H4 (cell line): ENCODE results near the gene INTS1. TPM values are rescaled to one million over a fixed set of nuclear protein-coding genes. Genes with fewer than 3 reads are reported as not detected.

Experiments used
- DNase-seq: peaks from one replicate; pipeline ENCODE4 v3.0.0-alpha.2; 2015; ENCODE audit warnings: low spot score
- total RNA-seq: library from RNA; depleted of rRNA; stranded (reverse); fragments of >200 nt; shearing (Covaris generic); gene quantifications from 2 replicates; pipeline ENCODE4 v1.2.3, GENCODE V29; 2014

Gene INTS1
- total RNA-seq, 1 experiment from 2014 or later, result 32.7 TPM

DNA sequence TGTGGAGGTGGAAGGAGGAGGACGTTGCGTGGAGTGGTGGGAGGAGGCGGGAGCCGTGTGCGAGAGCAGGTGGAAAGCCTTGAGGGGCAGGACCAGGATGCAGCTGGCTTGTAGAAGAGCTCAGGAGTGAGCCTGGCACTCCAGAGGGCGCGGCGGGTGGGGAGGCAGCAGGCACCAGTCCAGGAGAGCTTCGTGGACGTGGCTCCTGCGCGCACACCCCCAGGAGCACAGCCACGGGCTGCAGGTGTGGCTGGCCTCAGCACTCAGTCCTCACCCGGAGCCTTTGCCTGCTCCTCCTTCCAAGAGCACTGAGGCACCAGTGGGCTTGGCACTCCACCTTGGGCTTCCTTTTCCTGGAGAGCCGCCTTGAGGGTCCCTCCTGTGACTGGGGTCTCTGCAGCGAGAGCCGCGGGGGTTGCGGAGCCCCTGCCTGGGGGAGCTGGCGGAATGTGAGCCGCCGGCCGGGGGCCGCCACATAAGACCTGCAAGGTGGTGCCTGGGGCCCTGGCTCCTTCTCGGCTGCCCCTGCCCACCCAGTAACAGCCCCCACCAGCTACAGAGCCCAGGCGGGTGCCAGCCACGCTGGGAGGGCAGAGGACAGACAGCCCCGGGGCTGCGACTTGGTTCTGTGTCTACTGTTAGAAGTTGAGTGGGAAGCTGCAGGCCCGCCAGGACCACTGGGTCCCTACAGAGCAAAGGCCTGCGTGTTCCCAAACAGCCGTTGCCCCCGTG lies 37.4 kb upstream of the INTS1 start:
- no peak for DNase-seq

DNA sequence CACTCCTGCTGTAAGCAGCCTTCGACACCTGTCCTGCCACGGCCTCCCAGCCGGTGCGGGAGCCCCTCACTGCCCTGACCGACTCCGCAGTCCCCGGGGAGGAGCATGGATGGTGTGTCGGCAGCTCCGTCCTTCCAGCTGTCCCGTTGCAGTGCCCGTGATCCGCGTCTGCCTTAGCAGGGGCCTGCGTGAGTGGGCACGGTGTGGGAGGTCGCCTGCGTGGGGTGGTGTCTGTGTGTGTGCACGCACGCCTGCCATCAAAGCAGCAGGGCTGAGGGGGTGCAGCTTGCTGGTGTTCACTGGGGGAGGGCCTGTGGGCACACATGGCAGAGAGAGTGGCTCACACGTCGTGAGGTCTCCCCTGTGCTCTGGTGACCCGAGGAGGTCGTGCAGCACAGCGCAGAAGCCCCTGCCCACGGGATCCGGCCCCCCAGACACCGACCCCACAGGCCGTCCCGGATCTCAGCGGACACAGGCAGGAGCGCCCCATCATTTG lies 36.6 kb upstream of the INTS1 start:
- no peak for DNase-seq

DNA sequence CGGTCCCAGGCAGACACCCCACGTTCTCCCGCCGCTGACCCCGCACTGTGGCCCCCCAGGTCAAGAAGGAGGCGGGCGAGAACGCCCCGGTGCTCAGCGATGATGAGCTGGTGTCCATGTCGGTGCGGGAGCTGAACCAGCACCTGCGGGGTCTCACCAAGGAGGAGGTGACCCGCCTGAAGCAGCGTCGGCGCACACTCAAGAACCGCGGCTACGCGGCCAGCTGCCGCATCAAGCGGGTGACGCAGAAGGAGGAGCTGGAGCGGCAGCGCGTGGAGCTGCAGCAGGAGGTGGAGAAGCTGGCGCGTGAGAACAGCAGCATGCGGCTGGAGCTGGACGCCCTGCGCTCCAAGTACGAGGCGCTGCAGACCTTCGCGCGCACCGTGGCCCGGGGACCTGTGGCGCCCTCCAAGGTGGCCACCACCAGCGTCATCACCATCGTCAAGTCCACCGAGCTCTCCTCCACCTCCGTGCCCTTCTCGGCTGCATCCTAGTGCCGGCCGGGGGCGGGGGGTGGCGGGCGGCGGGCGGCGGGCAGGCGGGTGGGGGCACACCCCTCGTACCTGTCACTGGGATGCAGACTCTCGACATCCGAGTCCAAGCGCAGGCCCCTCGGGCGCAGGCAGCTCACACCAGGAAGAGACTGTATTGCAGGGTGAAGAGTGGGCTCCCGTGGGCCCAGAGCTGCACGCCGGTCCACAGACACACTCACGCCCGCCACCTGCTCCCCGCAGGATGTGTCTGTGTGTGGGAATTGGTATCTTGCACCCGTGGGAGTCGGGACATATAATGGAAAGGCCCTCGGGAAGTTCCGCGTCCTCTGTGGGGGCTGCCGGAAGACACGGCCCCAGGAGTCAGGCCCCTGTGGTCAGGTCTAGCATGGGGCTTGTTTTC lies 35.9 kb upstream of the INTS1 start:
- no peak for DNase-seq

DNA sequence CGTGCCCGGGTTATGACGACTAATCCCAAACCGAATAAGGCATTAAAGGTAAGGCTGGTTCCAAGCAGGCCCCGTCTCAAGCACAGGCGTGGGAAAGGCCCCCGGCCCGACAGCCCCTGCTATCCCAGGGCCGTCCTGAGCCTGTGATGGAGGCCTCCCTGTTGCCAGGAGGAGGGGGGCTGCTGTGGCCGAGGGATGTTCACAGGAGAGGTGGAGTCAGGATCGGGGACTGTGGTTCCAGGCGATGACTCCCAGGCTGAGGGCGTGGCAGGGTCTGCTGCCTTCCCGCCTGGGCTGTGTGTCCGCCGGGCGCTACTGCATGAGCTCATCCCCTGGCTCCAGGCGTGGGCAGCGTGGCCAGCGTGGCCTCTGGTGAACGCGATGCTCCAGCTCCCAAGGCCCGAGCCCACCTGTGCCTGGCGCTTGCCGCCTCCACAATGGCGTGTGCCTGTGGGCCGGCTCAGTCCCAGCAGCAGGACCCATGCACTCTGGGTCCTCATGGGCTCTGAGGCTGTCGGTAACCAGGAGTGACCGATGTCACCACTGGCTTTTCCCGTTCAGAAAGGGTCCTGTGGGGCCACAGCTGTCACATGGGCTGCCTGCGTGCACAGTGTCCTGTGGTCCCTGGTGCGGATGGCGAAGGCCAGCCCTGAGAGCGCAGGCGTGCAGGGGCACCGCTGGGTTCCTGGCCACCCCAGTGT lies 35.1 kb upstream of the INTS1 start:
- DNase-seq, result no peak

DNA sequence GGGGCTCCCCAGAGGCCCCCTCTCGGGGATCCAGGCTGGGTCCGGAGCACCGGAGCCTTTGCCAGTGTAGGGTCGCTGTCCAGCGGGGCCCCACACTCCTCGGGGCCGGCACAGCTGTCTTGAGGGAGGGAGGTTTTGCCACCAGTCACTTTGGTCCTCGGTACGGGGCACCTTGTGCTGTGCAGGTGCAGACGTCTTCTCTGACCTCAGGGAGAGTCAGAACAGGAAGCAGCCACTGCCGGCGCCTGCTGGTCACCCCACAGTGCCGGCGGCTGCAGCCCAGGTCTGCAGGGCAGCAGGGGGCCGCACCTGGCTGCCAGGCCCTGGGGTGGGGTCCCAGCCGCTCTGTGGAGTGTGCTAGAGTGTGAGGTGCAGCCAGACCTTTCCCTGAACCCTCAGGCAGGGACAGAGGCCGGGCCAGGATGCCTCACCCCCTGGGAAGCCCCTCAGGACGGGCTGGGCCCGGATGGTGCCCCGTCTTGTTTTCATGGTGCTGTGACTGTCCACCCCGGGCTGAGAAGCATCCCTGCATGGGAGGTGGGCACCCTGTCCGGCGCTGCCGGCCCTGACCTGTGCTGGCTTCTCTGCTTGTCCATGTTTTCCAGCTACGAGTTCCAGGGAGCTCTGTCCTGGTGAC lies 34.5 kb upstream of the INTS1 start:
- DNase-seq, result no peak

DNA sequence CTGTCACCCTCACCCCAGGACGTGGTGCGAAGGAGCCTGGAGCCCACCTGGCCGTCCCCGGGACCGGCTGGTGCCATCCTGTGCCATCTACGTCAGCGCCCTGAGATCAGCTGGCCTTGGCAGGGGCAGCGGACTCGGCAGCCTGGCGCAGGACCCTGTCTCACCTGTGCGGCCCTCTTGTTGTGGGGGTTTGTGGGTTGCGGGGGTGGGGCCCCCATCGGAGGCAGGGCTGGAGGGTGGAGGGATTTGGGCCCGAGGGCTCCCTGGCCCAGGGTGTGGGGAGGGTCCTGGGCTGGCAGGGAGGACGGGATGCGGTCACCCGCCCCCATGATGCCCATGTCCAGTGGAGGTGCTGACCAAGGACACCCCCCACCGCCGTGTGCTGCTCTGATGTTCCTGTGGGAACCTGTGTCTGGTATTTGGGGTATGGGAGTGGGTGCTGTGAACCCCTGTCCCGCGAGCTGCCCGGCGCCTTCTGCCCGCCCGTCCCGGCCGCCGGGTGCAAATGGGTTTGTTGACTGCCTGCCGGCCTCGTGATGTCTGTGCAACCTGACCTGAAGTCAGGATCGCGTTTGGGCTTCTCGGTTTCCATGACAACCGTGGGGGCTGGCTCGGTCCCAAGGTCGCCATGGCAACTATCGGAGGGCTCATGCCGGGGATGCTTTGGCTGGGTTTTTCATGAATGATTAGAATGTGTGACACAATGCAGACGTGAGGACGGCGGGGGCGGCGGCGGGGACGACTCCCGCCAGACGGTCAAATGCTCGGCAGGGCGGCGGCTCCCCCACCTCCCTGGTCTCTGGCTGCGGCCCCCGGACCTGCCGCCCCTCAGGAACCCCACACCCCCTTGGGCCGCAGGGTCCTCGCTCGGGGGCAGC lies 33.6 kb upstream of the INTS1 start:
- DNase-seq, result peak; percentile 99

DNA sequence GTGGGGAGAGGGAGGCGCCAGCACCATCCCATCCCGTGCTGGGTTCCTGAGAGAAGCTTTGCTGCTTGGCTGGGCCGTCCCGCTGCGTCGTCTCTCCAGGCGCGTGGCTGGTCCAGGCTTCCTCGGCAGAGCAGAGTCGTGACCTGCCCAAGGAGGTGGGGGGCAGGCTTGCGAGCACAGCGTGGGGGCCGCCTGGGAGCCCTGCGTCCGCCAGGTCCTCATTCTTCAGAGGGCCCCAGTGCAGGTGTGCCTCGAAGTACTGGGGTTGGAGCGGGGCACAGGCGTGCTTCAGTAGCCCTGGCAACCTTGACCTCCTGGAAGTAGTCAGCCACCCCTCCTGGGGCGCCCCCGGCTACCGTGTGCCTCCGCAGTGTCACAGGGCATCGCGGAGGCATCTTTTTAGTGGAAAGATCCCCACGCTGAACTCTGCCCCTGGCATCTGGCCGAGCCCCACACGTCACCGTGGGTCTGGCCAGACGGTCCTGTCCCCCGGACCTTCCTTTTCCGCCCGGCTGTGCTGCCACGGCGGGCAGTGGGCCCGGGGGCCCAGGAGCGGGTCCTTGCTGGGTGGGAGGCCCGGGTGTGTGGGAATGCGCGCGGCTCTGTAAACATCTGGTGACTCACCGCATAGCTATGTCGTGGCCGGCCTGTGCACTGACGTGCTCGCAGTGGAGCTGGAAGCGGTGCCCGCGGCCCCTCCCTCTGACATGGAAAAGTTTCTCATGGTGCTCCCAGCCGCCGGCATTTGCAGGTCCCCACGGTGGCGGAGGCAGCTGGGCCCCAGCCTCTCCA lies 32.8 kb upstream of the INTS1 start:
- DNase-seq, result peak; percentile 100

DNA sequence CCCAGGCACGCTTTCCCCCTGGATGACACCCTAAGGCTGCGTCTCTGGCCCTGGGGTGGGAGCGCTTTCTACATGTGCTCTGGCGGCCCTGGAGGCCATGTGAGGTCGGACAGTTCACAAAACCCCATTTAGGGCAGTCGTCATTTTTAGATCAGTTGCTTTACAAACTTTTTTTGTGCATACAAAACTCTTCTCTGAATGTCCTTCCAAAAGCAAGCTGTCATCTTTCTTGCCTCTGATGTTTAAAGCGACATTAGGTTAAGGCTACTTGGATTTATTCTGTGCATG lies 32.2 kb upstream of the INTS1 start:
- no peak for DNase-seq

DNA sequence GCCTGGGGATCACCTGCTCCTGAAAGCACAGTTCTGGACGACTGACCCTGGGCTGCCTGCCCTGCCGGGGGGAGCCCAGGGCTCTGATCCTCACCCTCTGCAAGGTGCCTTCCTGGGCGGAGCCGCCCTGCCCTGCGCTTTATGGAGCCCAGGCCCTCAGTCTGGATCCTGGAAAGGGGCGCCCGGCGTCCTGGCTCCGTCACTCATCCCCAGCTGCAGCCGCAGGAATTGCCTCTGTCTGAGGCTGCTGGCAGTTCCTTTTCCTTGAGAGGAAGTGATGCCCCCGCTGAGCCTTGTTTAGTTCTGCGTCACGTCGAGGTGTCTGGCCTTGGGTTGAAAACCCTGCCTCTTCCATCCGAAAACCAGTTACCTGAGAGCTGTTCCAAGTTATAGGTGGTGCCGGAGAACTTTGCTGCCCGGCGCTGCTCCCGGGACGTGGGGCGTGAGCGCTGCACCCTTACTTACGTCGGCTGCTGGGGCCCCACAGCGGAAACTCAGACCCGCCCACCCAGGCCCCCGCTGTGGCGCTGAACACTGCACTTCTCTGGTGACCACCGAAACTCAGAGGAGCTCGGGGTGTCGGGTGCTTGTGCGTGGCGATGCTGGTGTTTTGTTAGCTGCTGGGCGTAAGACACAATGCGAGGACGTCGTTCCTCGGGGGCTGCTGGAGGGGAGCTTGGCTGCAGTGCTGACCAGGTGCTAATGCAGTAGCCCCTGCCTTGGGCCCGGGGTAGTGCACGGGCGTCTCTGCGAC lies 31.7 kb upstream of the INTS1 start:
- DNase-seq, result no peak

DNA sequence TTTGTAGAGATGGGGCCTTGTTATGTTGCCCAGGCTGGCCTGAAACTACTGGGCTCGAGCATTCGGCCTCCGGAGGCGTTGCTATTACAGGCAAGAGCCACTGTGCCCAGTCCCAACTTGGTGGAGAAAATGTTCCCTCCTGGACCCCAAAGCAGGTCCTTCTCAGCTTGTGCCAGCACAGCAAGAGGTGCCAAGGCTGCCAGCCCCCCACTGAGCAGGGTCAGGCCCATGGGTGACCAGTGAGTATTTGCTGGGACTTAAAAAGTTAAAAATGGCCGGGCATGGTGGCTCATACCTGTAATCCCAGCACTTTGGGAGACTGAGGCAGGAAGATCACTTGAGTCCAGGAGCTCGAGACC lies 30.9 kb upstream of the INTS1 start:
- DNase-seq, result no peak

DNA sequence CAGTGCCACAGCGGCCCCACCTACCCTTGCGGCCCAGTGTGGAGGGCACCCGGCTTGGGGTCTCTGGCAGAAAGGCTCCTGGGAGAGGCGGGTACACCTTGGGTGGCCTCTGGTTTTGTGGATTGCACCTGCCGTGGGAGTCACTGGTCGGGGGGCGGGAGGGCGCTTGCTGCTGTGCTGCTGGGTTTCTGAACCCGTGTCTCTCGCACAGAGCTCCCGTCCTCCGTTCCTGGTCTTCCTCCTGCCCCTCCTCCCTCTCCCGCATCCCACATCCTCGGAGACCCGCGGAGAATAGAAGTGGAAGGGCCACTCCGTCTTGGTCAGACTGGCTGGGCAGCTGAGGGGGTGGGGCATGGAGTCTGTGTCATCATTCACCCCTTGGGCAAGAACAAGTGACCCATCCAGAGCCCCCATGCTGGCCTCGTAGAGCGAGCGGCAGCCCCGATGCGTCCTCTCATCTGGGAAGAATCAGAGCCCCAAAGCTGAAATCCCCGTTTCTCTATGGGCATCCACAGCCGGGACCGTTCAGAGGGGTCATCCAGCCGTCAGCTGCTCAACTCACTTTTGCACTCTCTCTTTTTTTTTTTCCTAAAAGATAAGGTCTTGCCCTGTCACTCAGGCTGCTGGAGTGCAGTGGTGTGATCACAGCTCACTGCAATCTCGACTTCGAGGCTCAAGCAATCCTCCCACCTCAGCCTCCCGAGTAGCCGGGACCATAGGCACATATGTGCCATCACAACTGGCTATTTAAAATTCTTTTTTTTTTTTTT lies 30.3 kb upstream of the INTS1 start:
- no peak for DNase-seq

DNA sequence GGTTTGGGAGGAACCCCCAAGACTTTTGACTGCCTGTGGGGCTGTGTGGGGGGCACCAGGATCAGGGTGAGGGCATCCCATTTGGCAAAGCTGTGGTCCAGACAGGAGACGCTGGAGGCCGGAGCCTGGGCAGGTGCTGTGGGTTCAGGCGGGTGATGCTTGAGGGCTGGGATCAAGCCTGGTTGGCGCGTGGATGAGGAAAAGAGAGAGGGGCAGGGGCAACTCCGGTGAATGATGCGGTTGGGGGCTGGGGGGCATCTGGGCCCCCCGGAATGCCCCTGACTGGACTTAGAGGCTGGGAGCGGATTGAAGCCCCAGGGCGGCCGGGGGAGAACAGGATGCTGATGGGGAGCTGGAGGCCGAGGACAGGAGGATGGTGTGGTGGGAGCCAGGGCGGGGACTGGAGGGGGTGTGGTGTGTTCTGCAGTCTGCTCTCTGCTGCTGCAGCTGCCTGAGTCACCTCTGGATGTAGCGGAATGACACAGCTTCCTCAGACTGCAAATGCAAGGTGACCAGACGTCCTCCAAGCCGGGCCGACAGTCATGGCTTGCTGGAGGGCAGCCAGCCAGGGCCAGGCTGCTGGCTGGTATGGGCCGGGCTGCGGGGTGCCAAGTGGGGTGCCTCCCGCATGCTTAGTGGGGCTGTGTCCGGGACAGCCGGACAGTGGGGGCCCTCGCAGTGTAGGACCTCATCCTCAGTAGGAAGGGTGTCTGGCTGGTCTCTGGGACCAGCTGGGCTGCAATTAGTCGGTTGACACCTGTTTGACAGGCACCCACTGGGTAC lies 29.5 kb upstream of the INTS1 start:
- DNase-seq, result peak; percentile 100

DNA sequence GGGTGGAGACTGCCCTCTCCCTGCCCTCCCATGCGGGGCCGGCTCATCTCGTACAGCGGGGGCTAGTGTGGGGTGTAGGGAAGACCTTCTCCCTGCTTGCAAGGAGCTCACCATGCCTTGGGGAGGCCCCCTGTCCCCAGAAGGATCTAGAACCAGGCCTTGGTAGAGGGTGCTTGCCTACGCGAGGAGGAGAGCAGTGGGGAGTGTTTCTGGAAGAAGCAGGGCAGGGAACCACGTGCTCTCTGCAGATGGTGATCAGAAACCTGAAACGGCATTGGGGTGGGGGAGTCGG lies 29.0 kb upstream of the INTS1 start:
- DNase-seq, result no peak

DNA sequence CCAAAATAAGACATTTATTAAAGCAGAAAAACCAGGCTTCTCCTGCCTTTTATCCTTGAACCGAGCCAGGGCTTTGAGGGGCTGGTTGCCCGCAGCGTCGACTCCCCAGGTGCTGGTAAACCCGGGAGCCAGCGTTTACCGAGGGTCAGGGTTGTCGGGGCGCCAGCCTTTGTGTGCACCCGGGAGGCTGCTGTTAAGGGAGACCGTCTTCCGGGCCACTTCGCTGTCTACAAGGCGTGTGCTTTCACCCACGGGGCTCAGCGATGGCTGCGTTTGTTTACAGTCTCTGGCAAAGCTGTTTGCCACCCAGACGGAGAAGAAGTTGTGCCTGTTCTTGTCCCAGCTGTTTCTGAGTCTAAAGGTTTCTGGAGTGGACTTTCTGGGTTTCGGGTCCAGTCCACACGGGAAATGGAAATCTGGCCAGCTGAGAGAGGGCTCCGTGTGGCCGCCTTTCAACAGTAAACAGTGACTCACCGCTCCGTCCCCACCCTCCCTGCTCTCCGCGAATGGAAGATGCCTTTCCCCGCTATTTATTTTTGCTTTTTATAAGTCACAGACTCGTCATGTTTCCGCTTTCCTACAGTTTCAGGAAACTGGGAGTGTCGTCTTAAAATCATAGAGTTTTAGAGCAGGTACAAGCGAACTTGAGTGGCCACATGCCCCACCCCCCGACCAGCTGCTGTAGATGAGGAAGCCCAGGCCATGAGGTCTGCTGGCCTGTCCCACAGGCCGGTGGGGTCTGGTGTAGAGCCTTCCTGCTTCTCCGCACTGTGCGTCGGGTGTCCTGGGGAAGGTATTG lies 28.5 kb upstream of the INTS1 start:
- DNase-seq, result peak; percentile 99

DNA sequence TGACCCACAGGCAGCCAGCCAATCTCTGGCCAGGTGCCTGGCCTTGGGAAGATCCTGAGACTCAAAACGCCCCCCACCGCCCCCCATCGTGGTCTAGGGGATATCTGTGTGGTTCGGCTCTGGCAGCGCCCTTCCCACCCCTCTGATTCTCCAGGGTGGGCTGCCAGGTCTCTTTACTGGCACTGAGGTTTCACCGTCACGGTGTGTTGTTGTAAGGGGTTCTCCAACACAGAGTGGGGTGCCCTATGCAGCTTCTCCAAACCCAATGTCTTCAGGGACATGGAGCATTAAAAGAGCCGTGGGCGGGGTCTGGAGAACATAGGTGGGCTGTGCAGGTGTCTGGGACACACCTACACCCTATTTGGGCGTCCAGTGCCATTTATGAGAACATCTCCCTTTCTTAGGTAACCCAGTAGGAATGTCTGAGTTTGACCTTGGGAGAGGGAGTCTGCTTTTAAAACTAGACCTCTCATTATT lies 27.8 kb upstream of the INTS1 start:
- DNase-seq, result no peak

DNA sequence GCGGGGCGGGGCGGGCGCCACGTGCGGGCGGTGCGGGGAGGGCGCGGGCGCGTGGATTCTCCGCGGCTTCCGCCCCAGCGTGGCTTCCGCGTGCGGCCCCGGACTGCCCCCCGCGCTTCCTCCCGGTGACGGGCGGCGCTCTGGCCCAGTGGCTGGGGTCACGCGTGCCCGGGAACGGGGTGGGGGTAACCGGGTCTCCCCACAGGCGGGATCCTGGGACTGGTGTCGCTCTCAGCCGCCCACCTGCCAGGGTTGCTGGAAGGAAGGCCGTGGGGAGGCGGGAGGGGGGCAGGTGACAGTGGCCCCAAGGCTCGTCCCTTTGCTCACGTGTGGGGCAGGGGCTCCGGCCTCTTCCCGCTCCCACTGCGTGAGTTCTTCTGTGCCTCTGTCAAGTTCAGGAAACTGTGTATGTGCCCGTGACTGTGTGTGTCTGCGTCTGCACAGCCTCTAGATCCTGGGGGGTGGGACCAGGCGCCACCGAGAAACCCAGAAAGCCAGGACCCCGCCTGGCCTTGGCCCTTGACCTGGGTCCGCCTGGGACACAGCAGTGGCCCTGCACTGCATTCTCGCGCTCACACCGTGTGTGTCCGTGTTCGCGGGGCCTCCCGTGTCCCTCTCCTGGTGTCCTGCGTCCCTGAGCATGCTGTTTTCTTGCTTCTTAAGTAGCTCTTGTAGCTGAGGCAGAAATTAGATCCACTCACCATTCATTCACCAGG lies 27.2 kb upstream of the INTS1 start:
- no peak for DNase-seq

DNA sequence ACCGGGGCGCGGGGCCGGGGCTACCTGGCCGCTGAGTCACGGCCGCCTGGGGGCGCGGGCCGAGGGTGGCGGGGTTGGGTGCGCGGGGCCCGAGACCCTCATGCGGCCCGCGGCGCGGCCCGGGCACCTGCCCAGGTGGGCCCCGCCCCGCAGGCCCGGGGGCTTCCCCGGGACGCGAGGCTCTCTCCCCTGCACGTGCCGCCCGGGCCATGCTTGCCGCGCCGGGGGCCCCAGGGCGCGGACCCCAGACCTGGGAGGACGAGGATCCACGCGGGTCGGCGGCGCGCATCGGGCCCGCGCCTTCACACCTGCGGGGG lies 26.7 kb upstream of the INTS1 start:
- DNase-seq, result no peak
